GM21447 (cell line): ENCODE measurements around the gene RSPO1.

Experiments used
- ATAC-seq: cut with Tn5 transposase; IDR thresholded peaks from one replicate; pipeline ENCODE4 v1.9.1; 2021; ENCODE audit not compliant: unreplicated experiment

Gene RSPO1

GRCh38 chr1:37657620-37658412 lies 23.1 kb upstream of the RSPO1 start:
- no peak for ATAC-seq

- ATAC-seq, result no peak
Observed at GRCh38 chr1:37656881-37657280, 22.2 kb upstream of the RSPO1 start.

- ATAC-seq, result no peak
Observed at GRCh38 chr1:37656026-37656425, 21.3 kb upstream of the RSPO1 start.

DNA sequence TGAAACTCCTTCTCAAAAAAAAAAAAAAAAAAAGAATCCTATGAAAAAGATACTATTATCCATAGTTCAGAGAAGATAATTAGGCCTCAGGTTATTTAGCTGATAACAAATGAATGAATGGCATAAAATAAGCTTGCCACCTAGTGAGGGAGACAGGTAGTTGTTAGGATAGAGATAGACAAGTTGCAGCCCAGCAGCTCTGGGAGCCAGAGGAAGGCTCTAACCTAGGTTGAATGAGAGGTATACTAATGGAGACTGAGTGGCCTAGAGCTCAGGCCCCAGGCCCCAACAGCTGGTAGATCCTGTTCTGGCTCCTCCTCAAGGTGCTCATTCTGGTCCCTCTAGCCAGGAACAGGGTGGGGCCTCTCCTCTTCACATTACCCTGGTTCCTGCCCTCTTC lies 20.6 kb upstream of the RSPO1 start:
- no peak for ATAC-seq

GRCh38 chr1:37653906-37654305 lies 19.2 kb upstream of the RSPO1 start:
- no peak for ATAC-seq

GRCh38 chr1:37652976-37653375 lies 18.3 kb upstream of the RSPO1 start:
- no peak for ATAC-seq

DNA sequence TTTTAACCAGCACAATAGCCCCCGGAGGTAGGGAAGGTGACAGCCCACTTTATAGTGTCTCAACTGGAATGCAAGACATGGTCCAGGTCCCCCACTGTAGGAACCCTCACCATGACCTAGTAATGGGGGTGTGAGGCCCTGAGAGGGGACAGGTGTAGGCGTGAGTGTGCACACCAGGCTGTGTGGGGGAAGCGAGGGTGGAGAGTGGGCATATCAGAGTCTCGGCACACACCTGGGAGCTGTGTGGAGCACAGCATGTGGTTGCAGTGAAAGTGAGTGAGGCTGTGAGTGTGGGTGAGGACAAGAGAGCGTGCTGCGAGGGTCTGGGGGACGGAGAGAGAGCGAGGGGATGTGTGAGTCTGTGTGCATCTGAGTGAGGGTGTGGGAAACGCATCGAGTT lies 17.1 kb upstream of the RSPO1 start:
- no peak for ATAC-seq

DNA sequence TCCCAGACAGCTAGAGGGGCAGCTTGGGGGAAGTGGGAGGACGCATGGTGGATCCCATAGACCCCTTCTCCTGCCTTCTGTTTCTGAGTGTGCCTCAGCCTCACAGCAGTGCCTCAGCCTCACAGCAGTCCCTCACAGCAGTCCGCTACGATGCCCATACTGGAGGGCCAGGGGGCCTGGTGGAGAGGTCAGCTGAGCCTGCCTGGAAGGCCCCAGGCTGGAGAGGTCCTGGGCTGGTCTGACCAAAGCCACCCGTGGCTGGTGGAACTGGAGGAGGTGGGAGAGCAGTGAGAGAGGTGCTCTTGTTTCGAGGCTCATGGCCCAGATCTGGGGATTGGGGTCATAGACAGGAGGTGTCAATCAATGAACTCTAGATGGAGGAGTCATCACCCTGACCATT lies 16.0 kb upstream of the RSPO1 start:
- ATAC-seq, result no peak

- no peak for ATAC-seq
Observed at GRCh38 chr1:37650173-37650572, 15.5 kb upstream of the RSPO1 start.

DNA sequence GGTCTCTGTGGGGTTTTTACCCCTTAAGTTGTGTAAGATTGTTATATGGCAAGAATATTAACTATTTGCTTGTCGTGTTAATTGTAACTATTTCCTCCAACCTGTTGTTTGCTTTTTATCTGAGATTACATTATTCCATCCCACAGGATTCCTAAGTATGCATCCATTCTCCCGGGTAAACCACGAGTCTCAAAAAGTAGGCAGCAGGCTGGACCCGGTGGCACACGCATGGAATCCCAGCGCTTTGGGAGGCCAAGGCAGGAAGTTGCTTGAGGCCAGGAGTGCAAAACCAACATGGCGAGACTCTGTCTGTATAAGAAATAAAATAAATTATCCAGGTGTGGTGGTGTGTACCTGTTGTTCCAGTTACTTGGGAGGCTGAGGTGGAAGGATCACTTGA lies 12.6 kb upstream of the RSPO1 start:
- no peak for ATAC-seq

DNA sequence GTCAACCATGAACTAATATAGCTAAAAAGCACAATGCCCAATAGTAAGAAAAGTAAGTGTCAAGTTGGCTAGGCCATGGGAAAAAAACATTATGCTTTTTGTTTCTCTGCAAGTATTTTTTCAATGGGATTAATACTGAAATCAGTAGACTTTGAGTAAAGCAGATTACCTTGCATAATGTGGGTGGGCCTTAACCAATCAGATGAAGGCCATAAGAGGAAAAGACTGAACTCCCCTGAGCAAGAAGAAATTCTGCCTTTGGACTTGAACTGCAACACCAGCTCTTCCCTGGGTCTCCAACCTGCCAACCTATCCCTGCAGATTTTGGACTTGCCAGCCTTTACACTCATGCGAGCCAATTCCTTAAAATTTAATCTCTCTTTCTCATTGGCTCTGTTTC lies 6.4 kb upstream of the RSPO1 start:
- ATAC-seq, result no peak

DNA sequence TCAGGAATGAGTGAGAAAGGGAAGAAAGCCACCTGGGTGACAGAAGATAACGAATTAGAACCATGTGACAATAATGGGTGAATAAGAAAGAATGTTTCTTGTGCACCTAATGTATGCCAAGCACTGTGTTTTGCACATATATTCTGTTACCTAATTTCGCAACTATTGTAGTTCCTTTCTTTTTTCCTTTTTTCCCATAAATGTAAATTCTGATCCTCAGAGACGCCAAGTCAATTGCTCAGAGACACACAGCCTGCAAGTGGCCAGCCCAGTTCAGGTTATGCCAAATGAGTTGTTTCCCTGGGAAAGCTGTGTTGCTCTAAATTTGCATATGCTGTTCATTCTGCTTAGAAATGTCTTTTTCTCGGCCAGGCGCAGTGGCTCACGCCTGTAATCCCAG lies 1.7 kb upstream of the RSPO1 start:
- ATAC-seq, result no peak

DNA sequence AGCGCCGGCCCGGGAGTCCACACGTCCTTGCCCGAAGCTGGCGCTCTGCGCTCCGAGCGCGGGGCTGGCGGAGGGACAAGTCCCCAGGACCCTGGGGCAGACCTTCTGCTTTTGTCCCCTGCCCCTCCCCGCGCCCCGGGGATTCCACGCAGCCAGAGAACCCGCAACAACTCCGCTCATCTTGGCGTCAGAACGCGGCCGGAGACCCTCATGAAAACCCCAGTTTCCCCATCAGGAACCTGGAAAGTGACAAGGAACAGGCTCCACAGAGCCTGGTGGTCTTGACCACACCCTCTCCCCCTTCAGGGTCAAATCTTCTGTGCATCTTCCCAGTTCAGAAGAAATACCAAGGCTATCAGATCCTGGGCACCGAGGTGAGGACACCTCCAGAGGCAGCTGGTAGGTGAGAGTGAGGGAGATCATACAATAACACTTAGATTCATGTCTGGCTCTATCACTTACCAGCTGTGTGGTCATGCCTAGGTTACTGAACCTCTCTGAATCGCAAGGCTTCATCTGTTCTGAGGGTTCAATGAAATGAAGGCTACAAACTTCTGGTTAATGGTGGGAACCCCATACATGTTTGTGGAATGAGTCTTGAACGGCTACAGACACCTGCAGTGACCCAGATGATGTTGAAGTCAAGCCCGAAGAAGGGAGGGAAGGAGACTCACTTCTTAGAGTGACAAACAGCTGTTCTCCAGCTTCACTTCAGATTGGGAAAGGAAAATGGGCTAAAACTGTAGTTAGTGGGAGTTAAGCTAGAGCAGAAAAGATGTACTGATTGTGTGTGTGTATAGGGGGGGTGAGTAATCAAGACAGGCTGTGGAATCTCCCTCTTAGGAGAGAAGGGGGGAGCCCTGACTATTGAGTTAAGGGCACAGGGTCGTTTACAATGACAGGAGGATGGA lies 555 bp upstream of the RSPO1 start:
- ATAC-seq, result no peak

DNA sequence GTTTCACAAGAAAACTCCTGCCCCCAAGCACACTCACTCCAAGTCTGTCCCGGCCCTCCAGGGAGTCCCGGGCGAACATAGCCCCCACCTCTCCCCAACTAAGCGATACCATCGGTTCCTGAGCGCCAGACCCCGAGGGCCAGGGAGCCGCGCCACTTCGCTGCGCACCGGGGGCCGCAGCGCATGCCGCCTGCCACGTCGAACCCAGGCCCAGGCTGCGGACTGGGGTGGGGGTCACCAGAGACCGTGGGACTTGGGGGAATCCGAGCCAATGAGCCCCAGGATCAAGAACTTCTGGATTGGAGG lies 801 bp downstream of the RSPO1 start:
- no peak for ATAC-seq

- no peak for ATAC-seq
Observed at GRCh38 chr1:37633040-37633937, 1.4 kb downstream of the RSPO1 start.

- ATAC-seq, result no peak
Observed at GRCh38 chr1:37631036-37631435, 3.7 kb downstream of the RSPO1 start.

GRCh38 chr1:37630426-37631028 lies 4.2 kb downstream of the RSPO1 start:
- ATAC-seq, result no peak

- ATAC-seq, result no peak
Observed at GRCh38 chr1:37629726-37630425, 4.8 kb downstream of the RSPO1 start.

DNA sequence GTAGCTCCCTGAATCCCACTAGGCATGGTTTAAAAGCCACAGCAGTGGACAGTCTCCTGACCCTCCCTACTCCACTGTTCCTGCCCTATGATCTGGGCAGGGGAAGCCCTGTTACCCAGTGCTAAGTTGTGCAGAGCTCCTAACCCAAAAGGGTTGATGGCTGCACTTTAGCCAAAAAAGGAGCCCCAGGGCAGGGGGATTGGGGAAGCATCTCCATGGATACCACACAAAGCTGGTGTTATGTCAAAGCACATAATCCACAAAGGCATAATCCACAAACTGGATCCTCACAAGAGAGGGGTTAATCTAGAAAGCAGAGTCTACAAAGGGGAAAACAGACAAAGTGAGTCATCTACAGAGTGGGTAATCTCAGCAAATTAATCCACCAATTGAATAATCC lies 5.7 kb downstream of the RSPO1 start:
- ATAC-seq, result no peak

DNA sequence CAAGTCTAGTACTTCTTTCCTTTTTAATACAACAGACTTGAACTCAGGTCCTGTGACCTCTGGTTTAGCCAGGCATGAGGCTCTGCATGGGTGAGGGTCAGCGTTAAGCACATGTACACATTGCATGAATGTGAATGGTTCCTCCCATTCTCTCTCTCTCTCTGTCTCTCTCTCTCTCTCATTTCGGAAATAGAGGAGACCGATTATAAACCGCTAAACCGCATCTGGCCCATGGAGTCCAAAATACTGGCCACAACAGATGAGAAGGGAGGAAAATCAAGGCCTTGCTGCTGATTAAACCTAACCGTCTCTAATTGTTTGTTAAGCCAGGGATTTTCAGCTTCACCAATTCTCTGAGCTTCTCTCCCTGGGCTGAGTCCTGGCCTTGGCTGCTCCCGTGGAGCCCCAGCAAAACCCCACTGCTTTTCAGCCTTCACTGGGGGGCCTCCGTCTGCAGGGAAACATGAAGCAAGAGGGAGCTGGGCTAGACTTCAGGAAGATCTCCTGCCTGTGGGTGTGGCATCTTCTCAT lies 6.6 kb downstream of the RSPO1 start:
- ATAC-seq, result no peak
